GM10266 (cell line): ENCODE data around the gene TRAF5.

Experiments
- DNase-seq: peaks from one replicate; pipeline ENCODE4 v3.0.0; 2012; ENCODE audit errors: extremely low spot score
- TF ChIP-seq, protein P1 (sequence below): IDR thresholded peaks from 2 replicates; pipeline ENCODE4 v1.5.1; 2012; ENCODE audit warnings: mild to moderate bottlenecking, low read depth; ENCODE audit not compliant: control insufficient read depth, insufficient read depth; ENCODE audit errors: missing control alignments

The TRAF5 gene

DNA sequence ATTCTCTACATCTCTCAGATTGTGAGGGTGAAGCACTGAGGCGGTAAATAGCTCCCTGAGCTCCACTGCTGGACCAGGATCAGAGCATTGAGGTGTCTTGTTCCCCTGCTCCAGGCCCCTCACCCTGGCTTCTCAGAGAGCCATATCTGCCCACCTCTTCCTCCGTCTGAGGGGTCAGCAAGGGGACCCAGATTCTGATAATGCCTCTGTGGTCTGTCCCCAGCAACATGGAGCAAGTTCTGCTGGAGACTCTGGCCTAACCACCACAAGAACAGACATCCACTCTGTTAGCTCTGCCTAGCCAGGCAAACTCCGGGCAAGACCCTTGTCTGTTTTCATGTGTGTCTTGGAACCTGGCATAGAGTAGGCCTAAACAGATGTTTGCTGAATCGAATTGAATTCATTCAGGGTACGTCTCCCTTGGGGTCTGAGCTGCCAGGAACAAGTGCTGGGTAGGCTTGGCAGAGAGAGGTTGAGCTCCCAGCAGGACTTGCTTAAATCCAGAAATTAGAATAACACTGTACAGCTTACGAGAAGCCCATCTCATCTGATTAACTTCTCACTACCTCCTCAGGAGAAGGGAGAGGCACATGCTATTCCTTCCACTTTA, 2.3 kb downstream of the TRAF5 start:
- TF ChIP-seq, protein P1, sequence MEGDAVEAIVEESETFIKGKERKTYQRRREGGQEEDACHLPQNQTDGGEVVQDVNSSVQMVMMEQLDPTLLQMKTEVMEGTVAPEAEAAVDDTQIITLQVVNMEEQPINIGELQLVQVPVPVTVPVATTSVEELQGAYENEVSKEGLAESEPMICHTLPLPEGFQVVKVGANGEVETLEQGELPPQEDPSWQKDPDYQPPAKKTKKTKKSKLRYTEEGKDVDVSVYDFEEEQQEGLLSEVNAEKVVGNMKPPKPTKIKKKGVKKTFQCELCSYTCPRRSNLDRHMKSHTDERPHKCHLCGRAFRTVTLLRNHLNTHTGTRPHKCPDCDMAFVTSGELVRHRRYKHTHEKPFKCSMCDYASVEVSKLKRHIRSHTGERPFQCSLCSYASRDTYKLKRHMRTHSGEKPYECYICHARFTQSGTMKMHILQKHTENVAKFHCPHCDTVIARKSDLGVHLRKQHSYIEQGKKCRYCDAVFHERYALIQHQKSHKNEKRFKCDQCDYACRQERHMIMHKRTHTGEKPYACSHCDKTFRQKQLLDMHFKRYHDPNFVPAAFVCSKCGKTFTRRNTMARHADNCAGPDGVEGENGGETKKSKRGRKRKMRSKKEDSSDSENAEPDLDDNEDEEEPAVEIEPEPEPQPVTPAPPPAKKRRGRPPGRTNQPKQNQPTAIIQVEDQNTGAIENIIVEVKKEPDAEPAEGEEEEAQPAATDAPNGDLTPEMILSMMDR: no peak

GRCh38 chr1:211329764-211330201, 3.1 kb downstream of the TRAF5 start:
- TF ChIP-seq, protein P1: no peak
- no peak for DNase-seq

More for the DNA sequence above, 2.3 kb downstream of the TRAF5 start:
- DNase-seq: no peak

DNA sequence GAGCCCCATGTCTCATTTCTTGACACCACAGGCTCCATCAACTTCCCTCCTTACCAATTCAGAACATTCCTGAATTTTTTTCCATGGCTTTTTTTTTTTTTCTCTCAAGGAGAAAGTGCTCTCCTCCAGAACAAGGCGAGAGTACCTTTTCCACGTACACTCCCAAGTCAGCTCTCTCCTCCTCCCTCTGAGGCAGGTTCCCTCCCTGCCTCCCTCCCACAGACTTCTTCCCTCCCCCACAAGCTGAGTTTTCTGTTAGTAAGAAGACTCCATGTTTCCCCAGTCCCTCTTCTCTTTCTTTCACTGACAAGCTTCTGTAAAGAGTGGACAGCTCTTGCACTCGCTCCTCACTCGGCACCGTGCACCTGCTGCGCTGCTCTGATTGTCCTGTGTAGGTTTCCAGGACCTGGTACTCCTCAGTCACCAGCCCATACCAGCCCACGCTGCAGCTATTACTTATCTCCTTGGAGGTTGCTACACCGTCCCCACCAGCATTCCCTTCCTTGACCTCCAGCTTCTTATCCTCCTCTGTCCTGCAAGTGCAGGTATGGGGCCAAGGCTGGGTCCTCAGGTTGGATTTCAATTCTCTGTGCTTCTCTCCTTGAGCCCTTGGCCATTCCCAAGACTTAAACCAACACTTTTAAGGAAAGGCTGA, 3.8 kb downstream of the TRAF5 start:
- TF ChIP-seq, protein P1: no peak
- no peak for DNase-seq

DNA sequence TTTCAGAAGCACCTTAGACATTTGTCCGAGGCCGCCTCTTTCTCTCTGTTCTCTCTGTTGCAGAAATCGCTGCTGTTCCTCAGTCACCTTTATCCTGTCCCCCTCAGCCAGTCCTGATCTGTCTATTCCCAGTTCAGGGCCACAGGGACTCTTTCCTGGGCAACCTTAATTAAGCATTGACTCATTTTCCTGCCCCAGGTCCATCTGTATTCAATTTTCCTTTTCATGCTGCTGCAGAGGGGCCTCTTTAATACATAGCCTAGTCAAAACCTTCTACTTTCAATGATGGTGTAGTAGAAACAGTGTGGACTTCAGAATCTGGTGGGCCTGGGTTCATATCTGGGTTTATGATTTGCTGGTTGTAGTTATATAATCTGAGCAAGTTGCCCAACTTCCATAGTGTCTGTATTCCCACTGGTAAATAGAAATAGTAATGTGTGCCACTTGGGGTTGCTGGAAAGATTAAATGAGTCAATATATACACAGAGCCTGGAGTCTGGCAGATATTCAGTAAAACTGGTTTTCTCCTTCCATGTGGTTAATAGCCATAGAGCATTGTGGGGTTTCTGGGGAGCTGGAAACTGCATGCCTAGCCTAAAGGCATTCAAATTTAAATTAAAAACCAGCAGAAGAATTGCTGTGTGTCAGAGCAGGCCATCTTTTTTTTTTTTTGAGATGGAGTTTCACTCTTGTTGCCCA, 4.5 kb downstream of the TRAF5 start:
- TF ChIP-seq, protein P1: no peak
- no peak for DNase-seq

DNA sequence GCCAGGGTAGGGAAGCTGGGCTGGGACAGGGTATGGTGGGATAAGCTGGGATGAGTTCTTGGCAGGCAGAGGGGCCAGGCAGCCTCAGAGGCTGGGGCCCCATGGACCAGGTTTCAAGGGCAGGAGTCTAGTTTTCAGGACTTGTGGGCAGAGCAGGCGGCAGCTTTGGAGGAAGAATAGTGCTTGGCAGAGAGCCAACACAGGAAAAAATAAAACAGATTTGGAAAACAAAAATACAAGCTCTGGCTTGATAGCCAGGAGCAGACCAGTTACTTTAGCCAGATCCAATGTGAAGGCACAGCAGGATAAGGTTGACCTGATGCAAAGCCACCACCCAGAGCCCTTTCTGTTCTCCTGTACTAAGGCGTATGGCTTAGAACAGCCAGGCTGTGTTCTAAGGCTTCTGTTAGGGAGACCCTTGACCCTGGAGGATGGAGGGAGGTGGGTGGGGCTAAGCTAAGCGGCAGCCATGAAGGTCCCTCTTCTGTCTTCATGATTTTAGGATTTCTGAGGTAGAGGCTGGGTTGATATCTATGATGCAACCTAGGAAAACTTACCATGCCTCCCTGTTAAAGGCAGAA, 5.5 kb downstream of the TRAF5 start:
- TF ChIP-seq, protein P1: no peak
- no peak for DNase-seq

DNA sequence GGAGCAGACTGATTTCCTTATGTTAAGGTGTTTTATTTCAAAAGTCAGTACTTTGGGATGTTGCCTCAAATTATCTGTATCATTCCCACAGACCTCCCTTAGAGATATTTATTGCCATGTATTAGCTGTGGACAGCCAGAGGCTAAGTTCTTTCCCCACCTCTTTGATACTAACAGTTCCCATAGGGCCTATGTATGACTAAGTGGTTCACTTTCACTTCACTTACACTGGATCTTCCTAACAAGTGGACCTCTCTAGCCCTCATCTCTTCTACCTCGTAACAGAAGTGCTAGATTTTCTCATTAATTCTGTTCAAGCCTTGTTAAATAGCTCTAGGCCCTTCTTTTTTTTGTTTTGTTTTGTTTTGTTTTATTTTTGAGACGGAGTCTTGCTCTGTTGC, 6.2 kb downstream of the TRAF5 start:
- DNase-seq: no peak
- TF ChIP-seq, protein P1: no peak

DNA sequence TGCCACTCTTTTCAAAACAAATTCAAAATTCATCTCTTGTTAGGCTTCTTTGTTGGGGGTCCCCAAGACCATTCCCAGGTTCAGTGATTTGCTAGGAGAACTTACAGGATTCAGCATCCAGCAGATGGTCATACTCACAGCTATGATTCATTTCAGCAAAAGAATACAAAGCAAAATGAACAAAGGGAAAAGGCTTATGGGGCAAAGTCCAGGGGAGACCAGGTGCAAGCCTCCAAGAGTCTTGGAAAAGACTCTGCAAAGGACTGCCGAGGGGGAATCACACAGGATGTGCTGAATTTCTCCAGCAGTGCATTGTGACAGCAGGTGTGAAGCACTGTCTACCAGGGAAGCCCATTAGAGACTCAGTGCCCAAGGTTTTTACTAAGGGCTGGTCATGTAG, 7.3 kb downstream of the TRAF5 start:
- TF ChIP-seq, protein P1: no peak

More for the DNA sequence above, 7.3 kb downstream of the TRAF5 start:
- no peak for DNase-seq
